ENCODE measurements around the gene SYT15. TPM values are rescaled to one million over a fixed set of nuclear protein-coding genes. Genes with fewer than 3 reads are reported as not detected.

SYT15 gene
- total and polyA plus RNA-seq, 2 donors (not counting 3 experiments of a cell fraction or from before 2014, with no cell fraction given) = 0.50 to 0.75 TPM

GRCh38 chr10:46551701-46552525 is 27.0 kb upstream of the SYT15 start:
- Histone ChIP-seq H3K36me3 (ENCODE audit: control insufficient read depth in 2 of 2, extremely low read depth in 1 of 2, insufficient read depth in 2 of 2, low read length in 2 of 2) (no peaks in the 10 kb centered on the region), H3K27ac (ENCODE audit: insufficient read depth, low read depth, low read length) (no peak overlapping the region), H3K9ac (replicated peaks; ENCODE audit: extremely low read depth, insufficient read depth, low read length) (no peak overlapping the region), H3K27me3 (ENCODE audit: control insufficient read depth in 2 of 2, insufficient read depth in 2 of 2, low read length in 2 of 2) (peaks cover 12 to 19% of the 10 kb centered on the region in 2 experiments), H4K20me1 (replicated peaks; ENCODE audit: control insufficient read depth, extremely low read depth, insufficient read depth, low read length) (no peaks in the 10 kb centered on the region), H3K4me2 (ENCODE audit: insufficient read depth, low read length) (no peak overlapping the region), H2AFZ (ENCODE audit: low read depth, low read length) (no peak overlapping the region), H3K79me2 (ENCODE audit: control insufficient read depth, insufficient read depth, low read length) (no peaks in the 10 kb centered on the region), H3K4me1 (ENCODE audit: control insufficient read depth, extremely low read depth, insufficient read depth, low read length) (no peaks in the 10 kb centered on the region), H3K4me3 (replicated peaks in 1 of 3; ENCODE audit: insufficient read depth in 1 of 3, low read depth in 1 of 3, low read length in 3 of 3) (no peak overlapping the region), H3K9me1 (replicated peaks; ENCODE audit: control insufficient read depth, extremely low read depth, insufficient read depth, low read length) (no peaks in the 10 kb centered on the region), H3K9me3 (replicated peaks; ENCODE audit: control insufficient read depth, insufficient read depth, low read length) (no peaks in the 10 kb centered on the region)
- BruUV-seq (replicated peaks) = no TSS peak
- ChIA-PET POLR2A (no interaction called here), CTCF (interaction anchor here (0.9 to 2.3 kb wide), 5 partner anchors 7 to 13 kb away, joined by 3 to 14 read pairs (median 3); no protein-coding TSS in a partner anchor)
- dilution Hi-C loops (cut with MboI; ENCODE audit: extremely low pct_ligation_motif_present, low sequenced_read_pairs) (no loop called here), intact Hi-C loops (cut with micrococcal nuclease) (no loop called here)
- DNase-seq (ENCODE audit: low read depth, low spot score) (no peak), FAIRE-seq (no peak)
- TF ChIP-seq MYC (IDR thresholded peaks at IDR 0.05; ENCODE audit: low read depth, low read length) (no peak), GATA2 (IDR thresholded peaks at IDR 0.05; ENCODE audit: insufficient read depth, insufficient read length, low read depth, low read length) (no peak), JUN (IDR thresholded peaks at IDR 0.05; ENCODE audit: borderline replicate concordance, insufficient read depth, insufficient read length, low read depth) (no peak), POLR2AphosphoS5 (IDR thresholded peaks at IDR 0.05; ENCODE audit: insufficient read depth, low read depth, low read length) (no peak), MAX (IDR thresholded peaks at IDR 0.05; ENCODE audit: insufficient read depth, insufficient read length) (no peak), CTCF (IDR thresholded peaks at IDR 0.05; ENCODE audit: extremely low read depth in 1 of 2, insufficient read depth in 1 of 2, low read depth in 1 of 2, low read length in 2 of 2) (no peak), EZH2 (IDR thresholded peaks at IDR 0.05; ENCODE audit: borderline replicate concordance, low read depth, low read length, severe bottlenecking) (no peak), FOS (IDR thresholded peaks at IDR 0.05; ENCODE audit: borderline replicate concordance, insufficient read depth, low read length) (no peak), POLR2A (IDR thresholded peaks at IDR 0.05; ENCODE audit: low read depth, low read length) (no peak)
